ENCODE measurements around the gene LAGE3.

LAGE3 gene

DNA sequence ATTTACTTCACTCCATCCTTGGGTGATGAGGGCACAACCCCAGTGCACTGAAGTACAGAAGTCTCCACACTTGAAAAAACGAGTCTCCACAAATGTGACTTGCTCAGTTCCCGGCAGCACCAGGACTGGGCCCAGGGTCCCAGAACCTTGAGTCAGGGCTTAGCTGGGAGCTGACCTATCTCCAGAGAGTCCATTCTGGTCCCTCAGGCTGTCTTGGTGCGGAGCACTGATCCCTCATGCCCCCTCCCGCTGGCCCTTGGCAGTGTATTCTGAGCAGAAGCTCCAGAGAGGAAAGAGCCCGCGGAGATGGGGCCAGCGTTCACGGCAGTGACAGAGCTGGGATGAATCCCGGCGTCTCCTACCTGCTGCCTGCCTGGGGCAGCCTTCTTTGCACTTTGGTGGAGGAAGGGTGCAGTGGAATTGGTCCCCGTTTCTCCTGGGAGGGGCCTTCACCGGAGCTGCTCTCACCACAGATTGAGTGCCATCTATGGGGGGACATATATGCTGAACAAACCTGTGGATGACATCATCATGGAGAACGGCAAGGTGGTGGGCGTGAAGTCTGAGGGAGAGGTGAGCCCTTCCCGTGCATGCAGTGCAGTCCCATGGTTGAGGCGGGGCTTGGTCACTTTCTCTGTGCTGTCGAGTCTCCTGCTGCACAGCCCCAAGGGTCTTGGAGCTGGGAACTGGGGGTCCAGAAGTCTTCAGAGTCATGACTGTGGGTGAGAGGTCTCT, 38.3 kb downstream of the LAGE3 start:
- no peak for DNase-seq (ENCODE audit: low read depth, low spot score)
- H3K4me3 ChIP-seq (ENCODE audit: low read length), result no peak overlapping the region

DNA sequence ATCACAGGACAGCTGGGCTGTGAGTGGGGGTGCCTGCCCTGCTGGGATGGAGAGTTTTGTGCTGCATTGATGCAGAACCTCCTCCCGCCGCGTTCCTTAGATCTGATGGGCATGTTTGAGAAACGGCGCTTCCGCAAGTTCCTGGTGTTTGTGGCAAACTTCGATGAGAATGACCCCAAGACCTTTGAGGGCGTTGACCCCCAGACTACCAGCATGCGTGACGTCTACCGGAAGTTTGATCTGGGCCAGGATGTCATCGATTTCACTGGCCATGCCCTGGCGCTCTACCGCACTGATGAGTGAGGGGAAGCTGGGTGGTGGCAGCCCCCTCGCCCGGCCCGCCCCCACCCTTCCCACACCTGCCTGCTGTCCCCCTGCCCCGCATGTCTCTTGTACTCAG, 39.2 kb downstream of the LAGE3 start:
- H3K4me3 ChIP-seq (ENCODE audit: low read length), result no peak overlapping the region
- DNase-seq (ENCODE audit: low read depth, low spot score), result no peak

DNA sequence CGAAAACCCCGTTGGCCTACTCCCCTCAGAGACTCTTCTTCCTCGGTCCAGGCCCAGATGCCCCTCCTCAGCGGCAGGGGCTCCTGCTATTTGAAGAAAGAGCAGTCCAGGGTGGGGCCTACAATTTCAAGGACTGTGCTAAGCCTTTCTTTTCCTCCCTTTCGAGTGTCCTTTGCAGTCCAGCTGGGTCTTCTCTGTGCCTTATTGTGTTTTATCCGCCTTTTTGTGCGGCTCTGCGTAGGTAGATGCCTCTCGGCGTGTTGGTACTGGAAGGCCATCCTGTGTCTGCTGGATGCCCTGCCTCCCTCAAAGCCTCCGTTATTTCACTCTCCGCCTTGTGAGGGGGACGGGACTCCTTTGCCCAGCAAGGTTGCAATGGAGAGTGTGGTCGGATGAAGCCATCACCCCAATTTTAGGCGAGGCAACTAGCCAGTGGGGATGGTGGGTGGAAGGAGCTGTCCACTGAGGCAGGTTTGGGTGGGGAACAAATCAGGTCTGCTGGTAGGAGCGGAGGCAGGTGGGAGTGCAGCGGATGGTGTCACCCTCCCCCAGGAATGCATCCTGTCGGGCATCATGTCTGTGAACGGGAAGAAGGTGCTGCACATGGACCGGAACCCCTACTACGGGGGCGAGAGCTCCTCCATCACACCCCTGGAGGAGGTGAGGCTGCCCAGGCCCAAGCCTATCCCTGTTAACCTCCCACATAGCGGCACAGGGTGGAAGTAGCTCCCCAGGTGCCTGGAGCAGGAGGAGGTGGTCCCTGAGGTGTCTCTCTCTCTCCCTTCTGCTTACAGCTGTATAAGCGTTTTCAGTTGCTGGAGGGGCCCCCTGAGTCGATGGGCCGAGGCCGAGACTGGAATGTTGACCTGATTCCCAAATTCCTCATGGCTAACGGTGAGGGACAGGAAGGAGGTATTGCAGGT, 40.8 kb downstream of the LAGE3 start:
- no peak for DNase-seq (ENCODE audit: low read depth, low spot score)
- peak overlapping the region; percentile 59 for H3K4me3 ChIP-seq (ENCODE audit: low read length)

DNA sequence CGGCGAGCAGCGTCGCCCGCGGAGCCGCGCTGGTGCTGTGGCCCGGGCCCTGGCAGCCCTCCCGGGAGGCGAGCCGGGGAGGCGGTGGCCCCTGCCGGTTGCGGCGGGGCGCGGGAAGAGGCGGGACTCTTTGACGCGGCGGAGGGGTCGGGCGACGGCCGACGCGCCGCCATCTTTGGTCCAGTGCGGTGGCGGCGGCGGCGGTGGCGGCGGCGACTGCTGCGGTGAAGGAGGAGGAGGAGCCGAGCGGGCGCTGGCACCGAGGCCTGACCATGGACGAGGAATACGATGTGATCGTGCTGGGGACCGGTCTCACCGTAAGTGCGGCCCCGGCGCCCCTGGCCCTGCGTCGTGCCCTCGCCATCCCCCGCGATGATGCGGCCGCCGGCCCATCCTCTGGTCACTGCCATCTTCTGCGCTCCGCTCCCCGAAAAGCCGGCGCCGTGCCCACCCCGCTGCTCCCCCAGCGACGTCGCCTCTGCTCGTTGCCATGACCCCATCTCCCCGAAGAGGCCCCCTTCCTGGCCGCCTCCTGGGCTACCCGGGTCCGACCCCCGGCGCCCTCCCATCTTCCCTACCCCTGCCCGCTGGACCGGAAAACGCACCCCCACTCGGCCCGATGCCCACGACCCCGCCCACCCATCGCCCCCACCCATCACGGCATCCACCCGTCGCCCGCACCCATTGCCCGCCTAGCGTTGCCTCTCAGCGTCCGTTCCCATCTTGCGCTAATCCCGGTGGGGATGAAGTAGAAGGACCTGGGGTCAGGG, 41.9 kb downstream of the LAGE3 start, which contains the start of gene GDI1:
TSS of gene GDI1 (plus strand) at position 172 of the 770 bp plus-strand sequence. CDS start at position 273, 101 bp downstream.
- DNase-seq (ENCODE audit: low read depth, low spot score), result no peak
- peak within 1 kb of the TSS; percentile 59 for H3K4me3 ChIP-seq (ENCODE audit: low read length)

- peak overlapping the region; percentile 20 for H3K4me3 ChIP-seq (ENCODE audit: low read length)
- no peak for DNase-seq (ENCODE audit: low read depth, low spot score)
These were observed 42.6 kb downstream of the LAGE3 start for GRCh38 chrX:154436374-154436982.

DNA sequence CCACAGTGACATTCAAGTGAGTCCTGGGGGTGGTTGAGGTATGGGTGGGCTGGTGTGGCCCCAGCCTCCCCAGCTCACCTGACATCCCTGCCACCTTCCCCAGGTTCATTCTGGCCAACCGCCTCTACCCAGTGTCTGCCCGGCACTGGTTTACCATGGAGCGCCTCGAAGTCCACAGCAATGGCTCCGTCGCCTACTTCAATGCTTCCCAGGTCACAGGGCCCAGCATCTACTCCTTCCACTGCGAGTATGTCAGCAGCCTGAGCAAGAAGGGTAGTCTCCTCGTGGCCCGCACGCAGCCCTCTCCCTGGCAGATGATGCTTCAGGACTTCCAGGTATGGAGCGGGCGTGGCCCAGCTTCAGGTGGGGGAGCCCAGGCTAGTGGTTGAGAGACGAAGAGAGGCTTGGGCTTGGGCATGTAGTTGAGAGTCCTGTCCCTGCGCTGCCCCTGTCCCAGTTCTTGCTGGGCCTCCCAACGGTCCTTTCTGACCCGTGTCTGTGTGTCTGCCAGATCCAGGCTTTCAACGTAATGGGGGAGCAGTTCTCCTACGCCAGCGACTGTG, 43.8 kb downstream of the LAGE3 start:
- no peak overlapping the region for H3K4me3 ChIP-seq (ENCODE audit: low read length)
- DNase-seq (ENCODE audit: low read depth, low spot score), result no peak

DNA sequence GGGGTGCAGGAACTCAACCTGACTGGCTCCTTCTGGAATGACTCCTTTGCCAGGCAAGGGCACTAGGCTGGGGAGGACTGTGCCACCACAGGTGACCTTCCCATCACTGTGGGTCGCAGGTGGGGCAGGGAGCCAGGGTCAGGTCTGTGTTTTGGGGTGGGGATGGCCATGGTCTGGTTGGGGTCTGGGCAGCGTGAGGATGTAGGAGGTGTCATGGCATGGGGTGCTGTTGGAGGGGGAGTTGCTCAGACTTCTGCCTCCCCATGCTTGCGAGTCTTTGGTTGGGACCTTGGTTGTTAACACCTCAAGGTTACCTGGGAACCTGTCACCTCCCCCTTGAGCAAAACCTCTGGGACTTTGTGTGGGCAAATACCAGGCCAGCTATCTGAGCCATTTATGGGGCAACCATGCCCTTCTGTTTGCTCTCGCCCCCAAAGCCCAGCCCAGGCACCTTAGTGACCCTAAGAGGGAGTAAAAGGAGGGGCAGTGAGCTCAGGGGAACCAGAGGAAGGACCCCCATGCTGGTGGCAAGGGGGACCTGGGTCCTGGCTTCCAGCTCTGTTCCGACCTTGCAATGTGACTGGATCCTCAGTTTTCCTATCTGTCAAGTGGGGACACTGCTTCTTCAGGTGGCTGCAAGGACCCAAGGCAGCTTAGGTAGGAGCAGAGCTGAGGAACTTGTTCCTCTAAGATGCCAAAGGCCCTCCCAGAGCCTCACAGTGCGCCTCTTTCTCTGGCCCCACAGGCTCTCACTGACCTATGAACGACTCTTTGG, 44.5 kb downstream of the LAGE3 start:
- DNase-seq (ENCODE audit: low read depth, low spot score), result no peak

DNA sequence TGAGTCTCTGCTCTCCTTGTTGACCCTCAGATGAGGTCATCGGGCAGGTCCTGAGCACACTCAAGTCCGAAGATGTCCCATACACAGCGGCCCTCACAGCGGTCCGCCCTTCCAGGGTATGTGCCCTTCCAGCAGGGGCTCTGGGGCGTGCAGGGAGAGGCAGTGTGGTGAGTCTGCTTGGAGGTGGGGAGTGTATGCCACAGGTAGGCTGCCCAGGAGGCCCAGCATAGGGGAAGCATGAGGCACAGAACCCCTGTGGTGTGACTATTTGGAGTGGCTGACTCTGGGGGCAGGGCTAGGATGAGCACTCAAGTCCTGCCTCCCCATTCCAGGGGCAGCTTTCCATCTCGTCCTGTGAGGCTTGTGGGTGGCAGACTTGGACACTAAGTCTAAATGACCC, 45.5 kb downstream of the LAGE3 start:
- DNase-seq (ENCODE audit: low read depth, low spot score), result no peak
- no peak overlapping the region for H3K4me3 ChIP-seq (ENCODE audit: low read length)

More for the DNA sequence above, 44.5 kb downstream of the LAGE3 start:
- H3K4me3 ChIP-seq (ENCODE audit: low read length), result no peak overlapping the region

DNA sequence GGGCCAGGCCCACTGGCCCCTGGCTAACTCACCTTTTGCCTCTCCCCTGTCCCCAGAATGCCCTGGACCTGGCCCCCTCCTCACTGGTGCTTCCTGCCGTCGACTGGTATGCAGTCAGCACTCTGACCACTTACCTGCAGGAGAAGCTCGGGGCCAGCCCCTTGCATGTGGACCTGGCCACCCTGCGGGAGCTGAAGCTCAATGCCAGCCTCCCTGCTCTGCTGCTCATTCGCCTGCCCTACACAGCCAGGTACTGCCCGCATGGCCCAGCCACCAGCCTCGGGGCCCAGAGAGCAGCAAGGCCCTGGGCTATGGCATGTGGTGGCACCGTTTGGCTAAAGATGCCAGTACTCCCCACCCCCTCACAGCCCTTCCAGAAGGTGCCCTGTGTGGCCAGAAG, 46.9 kb downstream of the LAGE3 start:
- no peak overlapping the region for H3K4me3 ChIP-seq (ENCODE audit: low read length)
- DNase-seq (ENCODE audit: low read depth, low spot score), result no peak

DNA sequence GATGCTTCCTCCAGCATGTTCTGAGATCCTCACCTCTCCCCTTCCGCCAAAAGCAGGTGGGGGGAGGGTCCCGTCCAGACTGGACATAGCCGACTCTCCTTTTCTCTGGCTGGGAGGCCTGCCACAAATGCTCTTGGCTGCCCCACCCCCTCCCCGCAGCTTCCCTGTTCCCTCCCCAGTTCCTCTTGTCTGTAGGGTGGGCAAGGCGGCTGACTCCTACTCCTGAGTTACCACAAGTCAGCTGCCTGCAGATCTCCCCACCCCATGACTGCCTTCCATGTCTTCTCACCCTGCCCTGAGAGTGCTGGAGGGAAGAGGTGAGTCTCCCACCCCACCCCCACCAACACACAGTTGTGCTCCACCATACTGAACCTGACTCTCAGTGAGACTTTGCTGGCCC, 47.7 kb downstream of the LAGE3 start:
- DNase-seq (ENCODE audit: low read depth, low spot score), result no peak
- H3K4me3 ChIP-seq (ENCODE audit: low read length), result no peak overlapping the region

- no peak for DNase-seq (ENCODE audit: low read depth, low spot score)
- H3K4me3 ChIP-seq (ENCODE audit: low read length), result no peak overlapping the region
These were observed 48.2 kb downstream of the LAGE3 start for GRCh38 chrX:154430916-154431315.

- DNase-seq (ENCODE audit: low read depth, low spot score), result no peak
- H3K4me3 ChIP-seq (ENCODE audit: low read length), result no peak overlapping the region
These were observed 48.6 kb downstream of the LAGE3 start for GRCh38 chrX:154430479-154430878.

DNA sequence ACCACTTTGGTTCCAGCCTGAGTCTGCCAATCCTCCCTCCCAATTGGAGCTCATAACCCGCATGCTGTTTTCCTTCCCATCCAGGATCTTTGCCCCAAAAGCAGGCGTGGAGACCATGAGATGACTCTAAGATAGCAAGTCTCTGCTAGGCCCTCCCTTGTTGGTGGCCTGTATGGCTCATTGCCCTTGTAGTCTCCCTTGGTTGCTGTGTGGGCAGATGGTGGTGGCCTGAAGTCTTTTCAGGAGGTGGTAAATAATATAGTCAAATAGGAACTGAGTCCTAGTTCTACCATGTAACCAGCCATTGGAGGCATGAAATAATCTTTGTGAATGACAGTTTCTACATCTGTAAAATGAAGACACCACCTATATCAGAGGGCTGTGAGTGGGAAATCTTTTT, 49.4 kb downstream of the LAGE3 start:
- DNase-seq (ENCODE audit: low read depth, low spot score), result no peak
- H3K4me3 ChIP-seq (ENCODE audit: low read length), result peak overlapping the region; percentile 64; the same call in 1 of the 2 replicates

DNA sequence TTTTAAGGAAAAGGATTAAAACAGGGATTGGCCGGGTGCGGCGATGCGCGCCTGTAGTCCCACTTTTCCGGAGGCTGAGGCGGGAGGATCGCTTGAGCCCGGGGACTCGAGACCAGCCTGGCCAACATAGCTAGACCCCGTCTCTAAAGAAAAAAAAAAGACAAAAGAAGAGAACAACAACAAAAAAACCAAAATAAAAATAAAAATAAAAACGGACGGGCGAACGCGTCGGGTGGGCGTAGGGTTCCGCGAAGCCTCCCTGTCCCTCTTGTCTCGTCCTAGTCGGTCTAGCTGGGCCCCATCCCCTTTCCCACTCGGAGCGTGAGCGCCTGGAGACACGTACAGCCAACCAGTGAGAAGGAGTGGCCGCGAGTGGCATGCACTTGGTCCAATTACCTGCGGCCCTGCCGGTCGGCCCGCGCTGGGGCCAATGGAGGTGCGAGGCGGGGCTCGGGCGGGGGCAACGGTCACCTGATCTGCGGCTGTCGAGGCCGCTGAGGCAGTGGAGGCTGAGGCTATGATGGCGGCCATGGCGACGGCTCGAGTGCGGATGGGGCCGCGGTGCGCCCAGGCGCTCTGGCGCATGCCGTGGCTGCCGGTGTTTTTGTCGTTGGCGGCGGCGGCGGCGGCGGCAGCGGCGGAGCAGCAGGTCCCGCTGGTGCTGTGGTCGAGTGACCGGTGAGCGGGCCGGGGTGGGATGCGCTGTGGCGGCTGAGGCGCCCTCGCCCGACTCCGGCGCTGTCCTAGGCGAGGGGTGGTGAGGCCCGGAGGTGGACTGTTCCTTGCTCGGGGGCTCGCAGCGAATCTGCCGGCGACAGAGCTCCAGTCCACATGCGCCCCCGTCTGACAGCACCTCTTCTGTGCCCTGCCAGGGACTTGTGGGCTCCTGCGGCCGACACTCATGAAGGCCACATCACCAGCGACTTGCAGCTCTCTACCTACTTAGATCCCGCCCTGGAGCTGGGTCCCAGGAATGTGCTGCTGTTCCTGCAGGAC, 50.6 kb downstream of the LAGE3 start, which contains the start of gene ATP6AP1:
TSS of gene ATP6AP1 (plus strand) at position 502 of the 996 bp plus-strand sequence. CDS start at position 518, 16 bp downstream.
- peak; percentile 89 for DNase-seq (ENCODE audit: low read depth, low spot score)
- peak within 1 kb of the TSS; percentile 64 for H3K4me3 ChIP-seq (ENCODE audit: low read length)
